ENCODE measurements around the gene PON1. TPM values are rescaled to one million over a fixed set of nuclear protein-coding genes. Genes with fewer than 3 reads are reported as not detected.

Gene PON1
- total and polyA plus RNA-seq, 9 donors, result 0.10 to 1.7 (median 0.55) TPM

DNA sequence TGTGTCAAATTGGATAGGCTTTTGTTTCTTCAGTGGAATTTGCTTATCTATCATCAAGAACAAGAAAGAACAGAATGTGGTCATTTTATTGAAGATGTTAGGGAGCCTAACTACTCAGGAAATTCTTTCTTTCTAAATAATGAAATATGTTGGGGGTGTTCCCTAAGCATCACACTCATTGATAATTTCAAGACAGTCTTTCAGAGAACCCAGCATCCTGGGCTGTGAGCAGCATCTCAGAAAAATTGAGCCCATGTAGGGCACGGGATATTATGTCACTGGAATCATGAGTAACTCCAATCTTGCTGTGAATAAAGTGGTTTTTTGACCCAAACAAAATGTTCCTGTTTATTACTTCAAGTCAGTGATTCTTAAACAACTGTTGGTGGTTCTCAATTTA is 27.3 kb downstream of the PON1 start:
- DNase-seq, result no peak
- Histone ChIP-seq H3K36me3 (no peaks in the 10 kb centered on the region), H3K27me3 (no peaks in the 10 kb centered on the region), H3K4me1 (ENCODE audit: insufficient read depth) (no peaks in the 10 kb centered on the region), H3K9me3 (no peaks in the 10 kb centered on the region), H3K27ac (no peak overlapping the region), H3K4me3 (no peak overlapping the region)
- 31 to 55% (median 41%) methylated on average over 1 of the region's 1 CpG for WGBS, 3 donors
- TF ChIP-seq, protein P1, sequence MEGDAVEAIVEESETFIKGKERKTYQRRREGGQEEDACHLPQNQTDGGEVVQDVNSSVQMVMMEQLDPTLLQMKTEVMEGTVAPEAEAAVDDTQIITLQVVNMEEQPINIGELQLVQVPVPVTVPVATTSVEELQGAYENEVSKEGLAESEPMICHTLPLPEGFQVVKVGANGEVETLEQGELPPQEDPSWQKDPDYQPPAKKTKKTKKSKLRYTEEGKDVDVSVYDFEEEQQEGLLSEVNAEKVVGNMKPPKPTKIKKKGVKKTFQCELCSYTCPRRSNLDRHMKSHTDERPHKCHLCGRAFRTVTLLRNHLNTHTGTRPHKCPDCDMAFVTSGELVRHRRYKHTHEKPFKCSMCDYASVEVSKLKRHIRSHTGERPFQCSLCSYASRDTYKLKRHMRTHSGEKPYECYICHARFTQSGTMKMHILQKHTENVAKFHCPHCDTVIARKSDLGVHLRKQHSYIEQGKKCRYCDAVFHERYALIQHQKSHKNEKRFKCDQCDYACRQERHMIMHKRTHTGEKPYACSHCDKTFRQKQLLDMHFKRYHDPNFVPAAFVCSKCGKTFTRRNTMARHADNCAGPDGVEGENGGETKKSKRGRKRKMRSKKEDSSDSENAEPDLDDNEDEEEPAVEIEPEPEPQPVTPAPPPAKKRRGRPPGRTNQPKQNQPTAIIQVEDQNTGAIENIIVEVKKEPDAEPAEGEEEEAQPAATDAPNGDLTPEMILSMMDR (IDR thresholded peaks at IDR 0.05), result no peak
- intact Hi-C loops (cut with DNase I), result no loop called here

DNA sequence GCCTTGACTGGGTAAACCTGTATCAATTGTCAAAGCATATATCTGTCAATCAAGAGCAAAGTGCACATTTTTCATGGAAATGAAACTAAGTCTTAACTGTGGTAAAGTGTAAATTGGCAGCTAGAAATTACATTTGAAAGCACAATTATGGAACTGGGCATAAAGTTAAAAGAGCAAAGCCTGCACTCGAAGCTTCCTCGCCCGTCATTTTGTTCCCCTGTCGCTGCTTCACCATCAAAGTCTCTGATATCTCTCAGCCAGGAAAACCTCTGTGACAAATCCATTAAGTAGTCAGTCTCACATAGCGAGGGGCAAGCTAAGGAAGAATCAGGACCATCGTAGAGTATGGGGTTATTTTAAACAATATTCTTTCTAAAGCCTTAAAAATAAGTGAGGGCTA is 27.9 kb downstream of the PON1 start:
- no peaks in the 10 kb centered on the region for H3K27me3 ChIP-seq
- H3K36me3 ChIP-seq, result no peaks in the 10 kb centered on the region
- no peak overlapping the region for H3K27ac ChIP-seq
- no peak overlapping the region for H3K4me3 ChIP-seq
- intact Hi-C loops (cut with DNase I), result no loop called here
- 87 to 95% (median 91%) methylated on average over 6 of the region's 6 CpGs for WGBS, 3 donors
- H3K9me3 ChIP-seq, result no peaks in the 10 kb centered on the region
- DNase-seq, result no peak
- TF ChIP-seq, protein P1 (IDR thresholded peaks at IDR 0.05), result no peak
- no peak for TF ChIP-seq EP300 (IDR thresholded peaks at IDR 0.05)
- TF ChIP-seq POLR2A (IDR thresholded peaks at IDR 0.05), result no peak
- no peaks in the 10 kb centered on the region for H3K4me1 ChIP-seq (ENCODE audit: insufficient read depth)

DNA sequence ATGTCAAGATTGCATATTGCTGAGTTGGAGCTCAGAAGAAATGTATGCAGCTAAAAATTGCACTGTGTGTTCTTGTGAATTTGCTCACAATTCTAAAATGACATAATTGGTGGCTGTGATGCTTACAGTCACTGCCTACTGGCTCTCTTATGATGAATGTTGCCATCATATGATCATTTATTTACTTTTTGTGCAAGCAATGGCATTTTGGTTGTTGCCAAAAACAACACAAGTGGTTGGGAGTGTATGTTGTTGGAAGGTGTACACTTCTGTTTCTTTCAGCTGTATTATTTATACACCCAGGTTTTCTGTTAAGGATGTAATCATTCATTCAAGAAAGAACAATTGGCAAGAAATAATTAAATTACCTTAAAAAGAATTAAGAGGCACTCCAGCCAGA is 28.9 kb downstream of the PON1 start:
- no peak for TF ChIP-seq EP300 (IDR thresholded peaks at IDR 0.05)
- Histone ChIP-seq H3K4me1 (ENCODE audit: insufficient read depth) (no peaks in the 10 kb centered on the region), H3K27me3 (no peaks in the 10 kb centered on the region), H3K36me3 (no peaks in the 10 kb centered on the region), H3K4me3 (no peak overlapping the region), H3K27ac (no peak overlapping the region), H3K9me3 (no peaks in the 10 kb centered on the region)
- DNase-seq, result no peak
- intact Hi-C loops (cut with DNase I), result no loop called here

GRCh38 chr7:95290166-95290830 is 34.0 kb downstream of the PON1 start:
- H3K36me3 ChIP-seq, result no peaks in the 10 kb centered on the region
- no peak for DNase-seq

DNA sequence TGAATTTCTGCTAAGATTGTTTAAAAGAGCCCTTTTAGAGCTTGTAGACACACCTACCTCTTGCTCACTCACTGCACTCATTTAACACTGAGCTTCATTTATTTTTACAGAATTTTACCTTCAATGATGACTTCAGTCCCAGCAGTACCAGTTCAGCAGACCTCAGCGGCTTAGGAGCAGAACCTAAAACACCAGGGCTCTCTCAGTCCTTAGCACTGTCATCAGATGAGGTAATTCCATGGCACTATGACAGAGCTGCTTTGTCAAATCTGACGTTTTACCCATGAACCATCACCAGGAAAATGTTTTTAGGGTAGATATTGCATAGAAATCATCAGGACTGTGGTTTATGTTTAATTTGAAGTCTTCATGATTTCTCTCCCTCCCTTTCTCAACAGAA is 38.2 kb downstream of the PON1 start:
- Histone ChIP-seq H3K27ac (no peak overlapping the region), H3K9me3 (no peaks in the 10 kb centered on the region), H3K36me3 (no peaks in the 10 kb centered on the region), H3K4me1 (ENCODE audit: insufficient read depth) (no peaks in the 10 kb centered on the region), H3K27me3 (no peaks in the 10 kb centered on the region), H3K4me3 (no peak overlapping the region)
- 67 to 73% (median 73%) methylated on average over 2 of the region's 2 CpGs for WGBS, 3 donors
- TF ChIP-seq EP300 (IDR thresholded peaks at IDR 0.05), result no peak
- TF ChIP-seq POLR2A (IDR thresholded peaks at IDR 0.05), result no peak
- TF ChIP-seq, protein P1 (IDR thresholded peaks at IDR 0.05), result no peak
- intact Hi-C loops (cut with DNase I), result loop anchor here in 1 of 4 donors (10.0 kb wide), 1 partner anchor 1151 kb away; no protein-coding TSS in a partner anchor
- no peak for DNase-seq

More at GRCh38 chr7:95290166-95290830, 34.0 kb downstream of the PON1 start:
- H3K4me1 ChIP-seq (ENCODE audit: insufficient read depth), result no peaks in the 10 kb centered on the region
- 94 to 95% (median 95%) methylated on average over 7 of the region's 7 CpGs for WGBS, 3 donors
- intact Hi-C loops (cut with DNase I), result no loop called here
- no peaks in the 10 kb centered on the region for H3K27me3 ChIP-seq
- no peak overlapping the region for H3K27ac ChIP-seq
- H3K9me3 ChIP-seq, result no peaks in the 10 kb centered on the region
- TF ChIP-seq, protein P1 (IDR thresholded peaks at IDR 0.05), result no peak
- TF ChIP-seq EP300 (IDR thresholded peaks at IDR 0.05), result no peak
- TF ChIP-seq POLR2A (IDR thresholded peaks at IDR 0.05), result no peak
- H3K4me3 ChIP-seq, result no peak overlapping the region
